Spleen (tissue), 11 donors: ENCODE data around the gene DIS3L. TPM values are rescaled to one million over a fixed set of nuclear protein-coding genes. Genes with fewer than 3 reads are reported as not detected.
"Not testable (repeated sequence)": the region's sequence is repeated elsewhere in the genome, so short reads cannot be mapped to it uniquely, and the experiment has no call there.

Source experiments
- DNase-seq: peaks from one replicate; pipeline ENCODE4 v3.0.0-alpha.2; 2020
- H3K27ac ChIP-seq, 8 donors: fragments of 200-600 bp; sonication (generic) in 7 of 8; 1 replicate in 4 of 8; 2 replicates in 4 of 8; pipeline versions ENCODE4 v1.5.0 to v1.8.0; 2016 to 2021; ENCODE audit warnings: inconsistent platforms in 4 of 8, mild to moderate bottlenecking in 4 of 8, moderate library complexity in 1 of 8
- H3K27me3 ChIP-seq, 7 donors: fragments of 200-600 bp; sonication (generic) in 6 of 7; replicated peaks in 1 of 7; 1 replicate in 4 of 7; 2 replicates in 3 of 7; pipeline versions ENCODE4 v1.5.0 to v1.8.0; 2016 to 2021; ENCODE audit warnings: inconsistent platforms in 3 of 7, mild to moderate bottlenecking in 1 of 7
- H3K36me3 ChIP-seq, 6 donors: fragments of 200-600 bp; sonication (generic) in 5 of 6; 1 replicate in 4 of 6; 2 replicates in 2 of 6; pipeline versions ENCODE4 v1.5.0 to v1.8.0; 2016 to 2021; ENCODE audit warnings: inconsistent platforms in 2 of 6
- H3K4me1 ChIP-seq, 6 donors: fragments of 200-600 bp; sonication (generic) in 5 of 6; 1 replicate in 3 of 6; 2 replicates in 3 of 6; pipeline versions ENCODE4 v1.5.0 to v1.8.0; 2016 to 2021; ENCODE audit warnings: inconsistent platforms in 3 of 6
- H3K4me3 ChIP-seq, 8 donors: fragments of 200-600 bp; sonication (generic) in 7 of 8; 1 replicate in 4 of 8; 2 replicates in 4 of 8; pipeline versions ENCODE4 v1.5.0 to v1.8.0; 2016 to 2021; ENCODE audit warnings: inconsistent platforms in 4 of 8, mild to moderate bottlenecking in 4 of 8, moderate library complexity in 2 of 8
- H3K9me3 ChIP-seq, 8 donors: fragments of 200-600 bp; sonication (generic) in 7 of 8; 1 replicate in 4 of 8; 2 replicates in 4 of 8; pipeline versions ENCODE4 v1.5.0 to v1.8.0; 2016 to 2021; ENCODE audit warnings: inconsistent platforms in 4 of 8
- POLR2A ChIP-seq, 3 donors: fragments of 450-650 bp; IDR thresholded peaks; one replicate each; pipeline ENCODE4 v1.5.1; 2017; ENCODE audit warnings: antibody characterized with exemption in 3 of 3, mild to moderate bottlenecking in 1 of 3
- POLR2AphosphoS5 ChIP-seq, 3 donors: sonication (generic); formaldehyde crosslinking; IDR thresholded peaks; one replicate each; pipeline ENCODE4 v1.5.1; 2017; ENCODE audit warnings: antibody characterized with exemption in 3 of 3
- WGBS, 5 donors: extraction: QIAGEN DNeasy Blood & Tissue Kit in 3 of 5; methylation state at CpG; one replicate each; pipeline versions ENCODE4 v1.1.5 to v1.1.7; 2013 to 2018; 5-methylcytosine and 5-hydroxymethylcytosine counted together
- intact Hi-C: fragments of 100-400 bp; cut with DNase I; formaldehyde crosslinking; loops from one replicate; pipeline ENCODE4 v1.15.0; 2023; ENCODE audit warnings: low total_unique reads
- polyA plus RNA-seq, 3 donors: library from polyadenylated mRNA; stranded (reverse); fragments of 200-250 nt; gene quantifications; one replicate each; pipeline ENCODE4 v1.2.1, GENCODE V29; 2013
- total RNA-seq, 7 donors: library from RNA; depleted of rRNA in 3 of 7; stranded (reverse); fragments of >200 nt in 3 of 7; fragmentation: NEBNext Ultra II Directional in 4 of 7; extraction: Animal tissue kit (Norgen Biotek cat#: 25700) in 4 of 7; gene quantifications; one replicate each; pipeline versions ENCODE4 v1.1.0 to v1.2.1, GENCODE V29; 2016 to 2021
- TF ChIP-seq, protein P1 (sequence below), 11 experiments: fragments of 200-600 bp in 7 of 11; fragments of 450-650 bp in 4 of 11; sonication (generic) in 4 of 11; IDR thresholded peaks in 8 of 11; conservative IDR thresholded peaks in 3 of 11; 1 replicate in 7 of 11; 2 replicates in 4 of 11; pipeline versions ENCODE4 v1.4.0 to v1.8.0; 2016 to 2021; ENCODE audit warnings: antibody characterized with exemption in 11 of 11, inconsistent platforms in 4 of 11, mild to moderate bottlenecking in 1 of 11
- donor health status: healthy with polysubstance abuse.
- donor health status: DM: no; HTN: no; CAD: no; lungs with moderate emphysema.
- donor health status: DM: no; HTN: no; CAD: no.
- donor health status: Bipolar disorder and iron deficiency.
- donor health status: healthy.
- donor health status: DM: no; HTN: no; CAD: no.
- donor health status: DM: yes; HTN: yes; CAD: no.

Gene DIS3L
- total and polyA plus RNA-seq, 10 donors, result 8.8 to 30.7 (median 25.4) TPM

DNA sequence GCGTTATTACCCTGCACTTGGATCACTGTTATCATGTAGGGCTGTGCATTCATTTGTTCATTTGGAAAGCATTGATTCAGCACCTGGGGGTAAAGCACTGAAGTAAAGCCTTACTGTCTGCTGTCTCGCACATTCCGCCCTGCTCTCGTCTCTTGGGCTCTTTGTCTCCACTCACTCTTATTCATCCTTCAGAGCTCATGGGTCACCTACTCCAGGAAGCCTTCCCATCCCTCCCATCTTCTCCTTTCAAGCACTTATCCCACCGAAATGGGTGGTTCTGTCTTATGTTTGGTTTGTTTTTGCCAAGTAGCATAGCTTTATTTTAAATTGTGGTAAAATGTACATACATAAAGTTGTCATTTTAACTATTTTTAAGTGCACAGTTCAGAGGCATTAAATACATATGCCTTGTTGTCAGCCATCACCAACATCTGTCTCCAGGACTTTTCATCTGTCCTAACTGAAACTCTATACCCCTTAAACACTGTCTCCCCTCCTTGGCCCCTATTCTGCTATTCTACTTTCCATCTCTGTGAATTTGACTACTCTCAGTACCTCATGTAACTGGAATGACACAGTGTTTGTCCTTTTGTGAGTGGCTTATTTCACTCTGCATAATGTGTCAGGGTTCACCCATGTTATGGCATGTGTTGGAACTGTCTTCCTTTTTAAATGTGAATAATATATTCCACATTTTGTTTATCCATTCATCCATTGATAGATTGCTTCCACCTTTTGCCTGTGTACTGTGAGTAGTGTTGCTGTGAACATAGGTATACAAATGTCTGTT is 9.3 kb downstream of the DIS3L start:
- Histone ChIP-seq H3K4me1 (no peaks in the 10 kb centered on the region), H3K4me3 (no peak overlapping the region), H3K9me3 (no peaks in the 10 kb centered on the region), H3K27ac (no peak overlapping the region), H3K36me3 (peaks cover 0 to 96% (median 14%) of the 10 kb centered on the region in 6 donors), H3K27me3 (no peaks in the 10 kb centered on the region)
- TF ChIP-seq POLR2A (IDR thresholded peaks at IDR 0.05) (no peak), POLR2AphosphoS5 (IDR thresholded peaks at IDR 0.05) (no peak)
- TF ChIP-seq, protein P1, sequence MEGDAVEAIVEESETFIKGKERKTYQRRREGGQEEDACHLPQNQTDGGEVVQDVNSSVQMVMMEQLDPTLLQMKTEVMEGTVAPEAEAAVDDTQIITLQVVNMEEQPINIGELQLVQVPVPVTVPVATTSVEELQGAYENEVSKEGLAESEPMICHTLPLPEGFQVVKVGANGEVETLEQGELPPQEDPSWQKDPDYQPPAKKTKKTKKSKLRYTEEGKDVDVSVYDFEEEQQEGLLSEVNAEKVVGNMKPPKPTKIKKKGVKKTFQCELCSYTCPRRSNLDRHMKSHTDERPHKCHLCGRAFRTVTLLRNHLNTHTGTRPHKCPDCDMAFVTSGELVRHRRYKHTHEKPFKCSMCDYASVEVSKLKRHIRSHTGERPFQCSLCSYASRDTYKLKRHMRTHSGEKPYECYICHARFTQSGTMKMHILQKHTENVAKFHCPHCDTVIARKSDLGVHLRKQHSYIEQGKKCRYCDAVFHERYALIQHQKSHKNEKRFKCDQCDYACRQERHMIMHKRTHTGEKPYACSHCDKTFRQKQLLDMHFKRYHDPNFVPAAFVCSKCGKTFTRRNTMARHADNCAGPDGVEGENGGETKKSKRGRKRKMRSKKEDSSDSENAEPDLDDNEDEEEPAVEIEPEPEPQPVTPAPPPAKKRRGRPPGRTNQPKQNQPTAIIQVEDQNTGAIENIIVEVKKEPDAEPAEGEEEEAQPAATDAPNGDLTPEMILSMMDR (IDR thresholded peaks at IDR 0.05 in 8 of 11, conservative IDR thresholded peaks at IDR 0.05 in 3 of 11), result no peak
- intact Hi-C loops, result no loop called here
- no peak for DNase-seq
- WGBS, 5 donors, result 77 to 96% (median 90%) methylated on average over 5 of the region's 5 CpGs

GRCh38 chr15:66304425-66304824 is 11.1 kb downstream of the DIS3L start:
- DNase-seq, intact Hi-C loops, H3K4me1 ChIP-seq, H3K9me3 ChIP-seq, H3K4me3 ChIP-seq, H3K27me3 ChIP-seq, H3K27ac ChIP-seq: not testable (repeated sequence)
- WGBS, 5 donors, result 87 to 97% (median 92%) methylated on average over 10 of the region's 10 CpGs
- H3K36me3 ChIP-seq, result peaks cover 0 to 96% (median 24%) of the 10 kb centered on the region in 6 donors

- WGBS, 5 donors, result 95 to 98% (median 96%) methylated on average over 3 of the region's 3 CpGs
- H3K36me3 ChIP-seq, result peaks cover 0 to 96% (median 39%) of the 10 kb centered on the region in 6 donors
These were observed 13.0 kb downstream of the DIS3L start for GRCh38 chr15:66306381-66306780.

GRCh38 chr15:66308531-66308930 is 15.2 kb downstream of the DIS3L start:
- intact Hi-C loops, result no loop called here
- H3K9me3 ChIP-seq, result no peaks in the 10 kb centered on the region
- H3K4me1 ChIP-seq, result no peaks in the 10 kb centered on the region
- H3K36me3 ChIP-seq, result peaks cover 0 to 96% (median 57%) of the 10 kb centered on the region in 6 donors
- DNase-seq, result no peak
- no peak for TF ChIP-seq POLR2AphosphoS5 (IDR thresholded peaks at IDR 0.05)
- TF ChIP-seq, protein P1 (IDR thresholded peaks at IDR 0.05 in 8 of 11, conservative IDR thresholded peaks at IDR 0.05 in 3 of 11), result no peak
- TF ChIP-seq POLR2A (IDR thresholded peaks at IDR 0.05), result no peak
- H3K27me3 ChIP-seq, result no peaks in the 10 kb centered on the region
- H3K4me3 ChIP-seq, result no peak overlapping the region
- H3K27ac ChIP-seq, result no peak overlapping the region
- 92 to 98% (median 95%) methylated on average over 3 of the region's 3 CpGs for WGBS, 5 donors

More at GRCh38 chr15:66306381-66306780, 13.0 kb downstream of the DIS3L start:
- TF ChIP-seq, protein P1 (IDR thresholded peaks at IDR 0.05 in 8 of 11, conservative IDR thresholded peaks at IDR 0.05 in 3 of 11), result no peak
- no peak for TF ChIP-seq POLR2A (IDR thresholded peaks at IDR 0.05)
- no peak for TF ChIP-seq POLR2AphosphoS5 (IDR thresholded peaks at IDR 0.05)
- Histone ChIP-seq H3K27me3 (no peaks in the 10 kb centered on the region), H3K9me3 (no peaks in the 10 kb centered on the region), H3K4me1 (no peaks in the 10 kb centered on the region), H3K27ac (no peak overlapping the region), H3K4me3 (no peak overlapping the region)
- no peak for DNase-seq
- intact Hi-C loops, result no loop called here
